ENCODE measurements around the gene HSPA4L. TPM values are rescaled to one million over a fixed set of nuclear protein-coding genes. Genes with fewer than 3 reads are reported as not detected.
A peak's percentile ranks its signal among the peaks of the same experiment; 100 is the strongest.

Gene HSPA4L
- total RNA-seq: 35.5 TPM

DNA sequence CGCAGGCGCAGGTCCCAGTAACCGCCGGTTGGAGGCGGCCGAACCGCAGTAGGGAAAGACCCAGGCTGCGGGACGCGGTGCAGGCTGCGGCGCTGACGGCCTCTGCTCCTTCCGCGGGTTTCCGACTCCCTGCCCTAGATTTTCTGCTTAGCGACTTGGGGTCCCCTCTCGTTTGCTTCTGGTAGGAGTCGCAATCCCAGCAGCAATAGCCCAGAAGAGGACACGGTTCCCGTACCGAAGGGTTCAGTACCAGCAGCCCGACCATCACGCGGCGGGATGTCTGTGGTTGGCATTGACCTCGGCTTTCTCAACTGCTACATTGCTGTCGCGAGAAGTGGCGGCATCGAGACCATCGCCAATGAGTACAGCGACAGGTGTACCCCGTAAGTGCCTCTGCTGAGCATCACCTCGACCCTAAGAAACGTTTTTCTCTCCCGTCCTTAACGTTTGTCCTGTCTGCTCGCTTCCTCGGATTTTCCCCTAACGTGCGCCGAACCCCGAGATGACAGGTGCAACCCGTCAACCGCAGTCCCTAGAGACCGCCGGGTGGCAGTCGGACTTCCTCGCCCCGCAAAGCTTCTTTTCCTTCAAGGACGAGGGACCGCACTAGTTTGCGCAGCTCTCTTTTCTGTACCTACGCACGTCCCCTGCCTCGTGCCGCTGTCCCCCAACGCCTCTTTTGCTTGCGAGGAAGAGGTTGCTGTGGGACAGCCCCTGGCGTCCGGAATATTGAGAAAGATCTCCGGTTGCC lies at the start of gene HSPA4L:
Gene HSPA4L, plus strand, starts transcription at position 48 of the 751 bp plus-strand sequence. Its CDS starts 229 bp downstream, at position 277.
- ATAC-seq: peak; percentile 90

DNA sequence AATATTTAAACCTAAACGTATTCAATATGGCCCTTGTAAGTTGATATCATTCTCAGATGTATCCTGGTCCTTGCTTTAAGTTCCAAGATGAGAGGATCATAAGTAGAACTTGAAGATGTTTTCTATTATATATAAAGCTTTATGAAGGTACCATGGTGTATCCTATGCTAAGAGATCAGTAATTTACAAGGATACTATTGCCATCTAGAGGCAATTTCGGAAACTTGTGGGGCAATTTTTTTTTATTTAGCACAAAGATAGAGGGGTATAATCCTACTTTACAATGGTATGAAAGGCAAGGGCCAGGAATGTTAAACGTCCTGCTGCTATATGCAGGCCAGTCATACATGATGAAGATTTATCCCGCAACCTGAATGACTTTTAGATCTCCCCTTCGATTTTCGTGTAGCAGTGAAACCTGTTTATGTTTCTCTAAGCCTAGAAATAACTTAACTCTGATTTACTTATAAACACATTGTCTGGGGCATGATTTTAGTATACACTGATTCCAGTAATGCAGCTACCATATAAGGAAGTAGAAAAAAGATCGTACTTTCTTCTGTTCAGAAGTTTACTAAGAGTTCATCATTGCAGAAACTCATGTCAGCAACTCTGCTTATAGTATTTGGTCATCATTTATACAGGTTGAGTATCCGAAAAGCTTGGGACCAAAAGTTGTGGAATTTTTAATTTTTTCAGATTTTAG lies 49.3 kb upstream of the HSPA4L start:
- peak; percentile 55 for ATAC-seq

DNA sequence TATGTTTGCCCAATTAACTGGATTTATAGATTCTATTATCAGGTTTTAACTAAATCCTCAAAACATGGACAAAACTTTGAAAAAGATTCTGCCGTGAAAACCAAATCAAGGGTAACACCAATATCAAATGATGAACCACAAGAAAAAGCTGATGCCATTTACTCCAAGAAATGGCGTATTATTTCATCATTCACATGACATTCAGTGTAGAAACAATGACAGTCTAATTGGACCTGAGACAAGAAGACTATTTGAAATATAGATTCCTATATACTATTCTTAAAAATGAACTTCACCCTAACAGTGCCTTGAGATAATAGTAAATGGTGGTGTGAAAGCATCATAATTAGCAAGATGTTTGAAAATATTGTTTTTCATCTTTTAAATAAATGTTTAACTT lies 47.1 kb upstream of the HSPA4L start:
- ATAC-seq: no peak

DNA sequence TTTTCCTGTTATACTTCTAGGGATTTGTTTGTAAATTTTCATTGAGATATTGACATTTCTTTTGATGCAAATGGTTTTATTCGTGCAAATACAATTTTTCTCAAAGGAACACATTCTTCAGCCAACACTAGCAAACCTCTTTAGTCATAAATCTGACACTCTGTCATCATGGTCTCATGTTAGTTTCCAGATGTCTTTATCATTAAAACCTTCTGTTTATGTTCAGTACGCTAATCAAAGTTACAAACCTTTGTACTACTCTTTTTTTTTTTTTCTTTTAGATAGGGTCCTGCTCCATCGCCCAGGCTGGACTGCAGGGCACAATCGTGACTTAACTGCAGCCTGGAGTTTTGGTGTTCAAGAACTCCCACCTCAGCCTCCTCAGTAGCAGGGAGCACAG lies 44.8 kb upstream of the HSPA4L start:
- no peak for ATAC-seq

DNA sequence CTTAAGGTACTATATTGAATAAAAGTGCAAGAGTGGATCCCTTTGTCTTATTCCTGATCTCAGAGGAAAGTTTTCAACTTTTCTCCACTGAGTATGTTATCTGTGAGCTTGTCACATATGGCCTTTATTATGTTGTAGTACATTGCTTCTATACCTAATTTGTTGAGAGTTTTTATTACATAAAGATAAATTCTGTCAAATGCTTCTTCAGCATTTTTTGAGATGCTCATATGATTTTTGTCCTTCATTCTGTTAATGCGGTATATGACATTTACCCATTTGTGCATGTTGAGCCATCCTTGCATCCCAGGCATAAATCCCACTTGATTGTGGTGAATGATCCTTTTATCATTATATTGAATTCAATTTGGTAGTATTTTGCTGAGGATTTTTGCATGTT lies 40.9 kb upstream of the HSPA4L start:
- no peak for ATAC-seq

DNA sequence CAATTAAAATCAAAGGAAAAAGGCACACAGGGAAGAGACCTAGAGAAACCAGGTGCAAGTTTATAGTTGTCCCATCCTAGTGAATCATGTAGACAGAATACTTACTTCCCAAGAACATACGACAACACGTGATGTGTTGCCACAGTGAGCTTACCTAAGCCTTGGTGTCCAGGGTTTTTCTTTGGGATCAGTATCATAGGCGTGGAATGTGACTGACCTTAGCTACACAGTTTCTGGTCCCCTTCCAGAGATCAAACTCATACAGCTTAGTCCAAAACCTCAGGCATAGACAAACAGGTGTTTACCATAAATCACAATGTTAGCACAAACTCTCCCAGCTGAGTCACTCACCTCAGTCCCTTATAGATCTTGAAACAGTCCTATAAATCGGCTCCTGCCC lies 34.2 kb upstream of the HSPA4L start:
- no peak for ATAC-seq

DNA sequence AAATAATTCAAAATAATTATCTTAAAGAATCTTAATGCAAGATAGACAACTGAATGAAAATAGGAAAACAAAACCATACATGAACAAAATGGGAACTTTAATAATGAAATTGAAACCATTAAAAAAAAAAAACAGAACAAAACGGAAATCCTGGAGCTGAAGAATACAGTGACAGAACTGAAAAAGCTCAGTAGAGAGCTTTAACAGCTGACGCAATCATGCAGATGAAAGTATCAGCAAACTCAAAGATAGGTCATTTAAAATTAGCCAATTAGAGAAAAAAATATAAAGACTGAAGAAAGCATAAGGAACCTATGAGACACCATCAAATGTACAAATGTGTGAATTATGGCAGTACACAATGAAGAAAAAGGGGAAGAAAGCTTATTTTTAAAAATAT lies 33.2 kb upstream of the HSPA4L start:
- no peak for ATAC-seq

DNA sequence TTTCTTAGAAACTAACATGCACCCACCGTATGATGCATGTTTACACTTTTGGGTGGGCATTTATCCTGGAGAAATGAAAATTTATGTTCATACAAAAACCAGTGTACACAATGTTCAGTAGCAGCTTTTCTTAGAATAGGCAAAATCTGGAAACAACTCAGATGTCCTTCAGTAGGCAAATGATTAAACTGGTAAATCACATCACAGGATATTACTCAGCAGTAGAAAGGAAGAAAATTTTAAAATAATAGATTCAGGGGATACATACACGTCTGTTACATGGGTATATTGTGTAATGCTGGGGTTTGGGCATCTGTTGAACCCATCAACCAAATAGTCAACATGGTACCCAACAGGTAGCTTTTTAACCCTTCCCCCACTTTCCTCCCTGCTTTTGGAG lies 25.2 kb upstream of the HSPA4L start:
- ATAC-seq: no peak

DNA sequence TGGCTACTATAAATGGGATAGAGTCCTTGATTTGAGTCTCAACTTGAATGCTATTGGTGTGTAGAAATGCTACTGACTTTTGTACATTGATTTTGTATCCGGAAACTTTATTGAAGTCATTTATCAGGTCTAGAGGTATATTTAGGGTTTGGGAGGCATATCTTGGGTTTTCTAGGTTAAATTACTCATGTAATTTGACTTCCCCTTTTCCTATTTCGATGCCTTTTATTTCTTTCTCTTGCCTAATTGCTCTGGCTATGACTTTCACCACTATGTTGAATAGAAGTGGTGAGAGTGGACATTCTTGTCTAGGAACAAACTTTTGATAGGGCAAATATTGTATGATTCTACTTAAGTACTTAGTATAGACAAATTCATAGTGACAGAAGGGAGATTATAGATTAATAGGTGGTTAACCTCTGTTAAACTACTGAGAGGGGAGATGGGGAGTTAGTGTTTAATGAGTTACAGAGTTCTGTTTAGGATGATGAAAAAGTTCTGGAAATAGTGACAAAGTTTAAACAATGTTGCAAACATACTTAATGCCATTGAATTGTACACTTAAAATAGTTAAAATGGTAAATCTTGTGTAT lies 22.8 kb upstream of the HSPA4L start:
- no peak for ATAC-seq

DNA sequence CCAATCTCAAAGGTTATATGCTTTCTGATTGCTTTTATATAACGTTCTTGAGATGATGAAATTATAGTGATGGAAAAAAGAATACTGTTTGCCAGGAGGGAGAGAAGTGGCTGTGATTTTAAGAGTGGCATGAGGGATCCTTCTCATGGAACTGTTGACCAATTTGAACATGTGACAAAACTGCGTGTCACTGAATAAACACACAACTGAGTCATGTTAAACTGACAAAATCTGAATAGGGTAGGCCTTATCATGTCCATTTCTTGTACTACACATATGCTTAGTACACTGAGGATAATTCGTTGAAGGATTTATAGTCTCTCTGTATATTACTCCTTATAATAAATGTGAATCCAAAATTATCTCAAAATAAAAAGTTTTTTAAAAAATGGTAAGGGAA lies 22.2 kb upstream of the HSPA4L start:
- peak; percentile 31 for ATAC-seq

DNA sequence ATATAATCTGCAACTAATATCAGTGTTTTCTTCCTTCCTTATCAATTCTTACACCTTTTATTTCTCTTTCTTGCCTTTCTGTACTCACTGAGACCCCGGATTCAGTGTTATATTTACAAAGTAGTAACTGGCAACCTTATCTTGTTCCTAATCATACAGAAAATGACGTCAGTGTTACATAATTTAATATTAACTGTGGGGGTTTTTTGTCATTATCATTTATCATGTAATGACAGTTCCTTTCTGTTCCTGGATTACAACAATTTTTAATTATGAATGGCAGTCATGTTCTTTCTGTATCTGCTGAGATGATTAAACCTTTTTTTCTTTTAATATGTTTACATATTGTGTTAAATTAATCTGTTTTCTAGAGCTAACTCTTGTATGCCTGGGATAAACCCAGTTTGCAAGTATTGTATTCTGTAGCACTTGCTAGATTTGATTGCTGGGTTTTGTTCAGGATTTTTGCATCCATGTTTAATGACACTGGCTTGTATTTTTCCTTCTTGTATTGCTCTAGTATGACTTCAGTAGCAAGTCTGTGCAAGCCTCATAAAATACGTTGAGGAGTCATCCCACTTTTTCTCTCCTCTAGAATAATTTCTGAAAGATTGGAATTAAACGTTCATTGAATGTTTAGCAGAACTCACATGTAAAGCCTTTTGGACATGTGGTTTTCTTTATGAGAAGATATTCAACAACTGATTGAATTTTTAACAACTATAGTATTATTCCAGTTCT lies 10.4 kb upstream of the HSPA4L start:
- ATAC-seq: no peak

DNA sequence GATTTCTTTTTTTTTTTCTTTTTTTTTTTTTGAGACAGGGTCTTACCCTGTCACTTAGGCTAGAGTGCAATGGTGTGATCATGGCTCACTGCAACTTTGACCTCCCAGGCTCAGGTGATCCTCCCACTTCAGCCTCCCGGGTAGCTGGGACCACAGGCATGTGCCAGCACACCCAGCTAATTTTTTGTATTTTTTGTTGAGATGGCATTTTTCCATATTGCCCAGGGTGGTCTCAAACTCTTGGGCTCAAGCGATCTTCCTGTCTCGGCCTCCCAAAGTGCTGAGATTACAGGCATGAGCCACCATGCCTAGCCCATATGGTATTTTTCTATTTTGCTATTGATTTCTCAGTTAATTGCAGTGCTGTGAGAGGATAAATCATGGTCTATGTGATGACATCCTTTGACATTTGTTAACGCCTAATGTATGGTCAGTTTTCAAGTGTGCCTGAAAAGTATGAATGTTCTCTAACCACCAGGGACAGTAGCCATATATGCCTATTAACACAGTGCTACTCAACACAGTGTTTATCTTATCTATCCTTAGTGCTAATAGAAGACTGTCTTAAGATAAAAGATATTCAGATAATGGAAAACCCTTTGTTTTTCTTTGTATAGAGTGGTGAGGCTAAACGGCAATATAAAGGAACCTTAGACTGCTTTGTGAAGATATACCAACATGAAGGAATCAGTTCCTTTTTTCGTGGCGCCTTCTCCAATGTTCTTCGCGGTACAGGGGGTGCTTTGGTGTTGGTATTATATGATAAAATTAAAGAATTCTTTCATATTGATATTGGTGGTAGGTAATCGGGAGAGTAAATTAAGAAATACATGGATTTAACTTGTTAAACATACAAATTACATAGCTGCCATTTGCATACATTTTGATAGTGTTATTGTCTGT lies 9.1 kb upstream of the HSPA4L start:
- no peak for ATAC-seq

DNA sequence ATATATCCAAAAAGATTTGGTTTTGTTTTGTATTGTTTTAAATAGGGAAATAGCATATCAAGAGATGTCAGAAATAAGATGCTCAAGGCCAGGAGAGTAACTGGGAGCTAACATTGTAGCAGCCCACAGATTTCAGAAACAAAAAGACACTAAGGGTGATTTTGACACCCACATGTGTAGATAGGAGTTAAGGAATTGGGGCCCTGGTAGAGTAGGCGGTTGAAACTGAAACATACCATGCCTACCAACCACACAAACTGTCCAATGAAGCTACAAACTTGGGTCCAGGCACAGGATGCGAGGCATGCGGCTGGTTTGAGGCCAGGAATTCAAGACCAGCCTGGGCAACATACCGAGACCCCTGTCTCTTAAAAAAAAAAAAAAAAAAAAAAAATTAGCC lies 6.3 kb upstream of the HSPA4L start:
- no peak for ATAC-seq

DNA sequence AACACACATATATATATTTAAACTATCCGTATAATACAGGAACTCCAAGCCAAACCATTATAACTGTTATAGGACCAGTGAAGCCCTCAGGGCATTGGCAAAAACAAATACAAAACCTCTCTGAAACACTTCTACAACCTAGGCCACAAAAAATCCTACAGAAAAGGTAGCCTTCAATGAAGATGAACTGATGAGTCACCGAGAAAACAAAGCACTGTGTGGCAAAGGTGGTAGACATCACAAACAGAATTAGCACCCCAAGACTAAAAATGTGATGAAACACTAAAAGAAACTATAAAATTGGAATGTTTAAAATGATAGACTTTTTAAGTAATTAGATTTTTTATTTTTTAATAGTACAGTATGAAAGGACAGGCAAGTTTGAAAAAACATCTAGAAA lies 5.5 kb upstream of the HSPA4L start:
- ATAC-seq: no peak

DNA sequence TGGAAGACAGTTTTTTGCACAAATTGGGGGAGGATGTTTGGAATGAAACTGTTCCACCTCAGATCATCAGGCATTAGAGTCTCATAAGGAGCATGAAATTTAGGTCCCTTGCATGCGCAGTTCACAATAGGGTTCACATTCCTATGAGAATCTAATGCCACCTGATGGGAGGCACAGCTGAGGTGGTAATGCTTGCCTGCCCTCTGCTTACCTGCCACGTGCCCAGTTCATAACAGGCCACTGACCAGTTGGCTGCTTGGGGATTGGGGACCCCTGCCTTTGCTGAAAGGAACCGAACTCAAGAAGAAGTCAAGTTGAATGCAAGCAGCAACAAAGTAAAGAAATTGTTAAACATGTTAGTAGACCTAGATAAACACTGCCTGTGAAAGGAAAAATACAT lies 4.6 kb upstream of the HSPA4L start:
- ATAC-seq: no peak

DNA sequence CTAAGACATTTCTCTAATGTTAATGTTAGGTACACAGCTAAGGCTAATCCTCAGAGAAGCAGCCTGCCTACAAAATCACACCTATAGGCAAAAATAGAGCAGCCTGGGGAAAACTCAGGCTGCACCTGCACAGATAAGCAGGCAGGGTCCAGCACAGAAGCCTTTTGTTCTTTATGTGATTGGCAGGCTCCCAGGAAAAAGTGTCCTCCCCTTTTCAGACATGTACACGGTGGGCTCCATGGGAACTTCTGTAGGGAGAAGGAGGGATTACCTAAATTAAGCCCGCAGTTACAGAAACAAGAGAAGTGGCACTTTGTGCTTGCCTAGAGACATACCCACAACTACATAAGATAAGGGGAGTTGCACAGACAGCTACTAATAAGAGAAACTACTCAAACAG lies 4.0 kb upstream of the HSPA4L start:
- ATAC-seq: no peak

DNA sequence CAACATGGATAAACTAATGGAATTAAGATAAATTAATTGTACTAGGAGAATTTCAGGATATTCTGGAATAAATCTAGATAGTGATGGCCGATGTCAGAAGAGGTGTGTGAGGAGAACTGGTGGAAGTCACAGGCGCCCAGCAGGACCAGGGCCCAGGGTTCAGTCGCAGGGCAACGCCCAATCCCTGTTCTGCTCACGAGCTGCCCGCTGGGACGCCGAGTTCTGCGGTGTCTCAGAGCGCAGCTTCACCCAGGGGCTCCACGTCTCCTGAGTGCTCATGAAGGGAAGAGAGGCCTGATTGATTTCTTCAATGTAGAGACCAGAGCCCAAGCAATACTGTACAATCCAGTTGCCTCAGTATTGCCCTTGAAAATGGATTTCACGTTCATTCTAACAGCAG lies 1.5 kb upstream of the HSPA4L start:
- no peak for ATAC-seq

DNA sequence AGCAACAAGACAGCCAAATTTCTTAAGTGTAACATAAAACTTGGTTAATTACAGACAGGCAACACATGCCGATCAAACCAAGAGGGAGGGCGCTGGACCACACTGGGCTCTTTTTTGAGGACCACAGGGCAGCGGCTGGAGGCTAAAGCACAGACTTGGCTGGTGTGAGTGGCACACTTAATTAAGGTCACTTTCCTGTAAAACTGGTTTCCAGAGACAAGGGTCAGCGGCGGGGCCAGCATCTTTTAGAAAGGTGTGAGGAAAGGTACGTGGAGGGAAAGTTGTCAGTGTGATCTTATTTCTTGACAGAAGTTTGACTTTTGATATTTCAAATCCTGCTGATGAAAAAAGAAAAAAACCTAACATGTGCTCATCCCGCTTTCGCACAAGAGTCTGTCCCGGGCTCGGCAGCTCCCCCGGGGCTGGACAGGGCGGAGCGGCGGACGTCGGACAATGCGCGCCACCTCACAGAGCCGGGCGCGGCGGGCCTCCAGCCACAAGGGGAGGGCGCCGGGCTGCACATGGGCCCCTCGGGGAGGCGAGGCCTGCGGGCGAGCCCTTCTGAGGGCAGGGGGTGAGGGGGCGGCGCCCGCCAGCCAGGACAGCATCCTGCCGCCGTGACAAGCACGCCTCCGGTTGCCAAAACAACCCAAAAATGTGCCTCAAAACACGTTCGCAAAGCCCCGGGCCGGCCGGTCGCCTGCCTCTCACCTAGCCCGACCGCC lies 660 bp upstream of the HSPA4L start:
- ATAC-seq: peak; percentile 31

DNA sequence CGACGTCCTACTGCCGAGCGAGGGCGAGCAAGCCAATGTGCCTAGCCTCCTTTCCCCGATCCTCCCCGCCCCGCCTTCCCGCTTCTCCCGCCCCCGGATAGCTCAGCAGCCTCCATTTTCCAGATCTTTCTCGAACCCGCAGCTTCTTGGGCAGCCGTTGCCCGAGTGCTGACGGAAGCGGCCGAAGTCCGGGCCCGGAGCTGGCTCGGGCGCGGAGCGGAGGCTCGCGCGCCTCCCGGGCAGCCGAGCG lies 172 bp upstream of the HSPA4L start:
- no peak for ATAC-seq

DNA sequence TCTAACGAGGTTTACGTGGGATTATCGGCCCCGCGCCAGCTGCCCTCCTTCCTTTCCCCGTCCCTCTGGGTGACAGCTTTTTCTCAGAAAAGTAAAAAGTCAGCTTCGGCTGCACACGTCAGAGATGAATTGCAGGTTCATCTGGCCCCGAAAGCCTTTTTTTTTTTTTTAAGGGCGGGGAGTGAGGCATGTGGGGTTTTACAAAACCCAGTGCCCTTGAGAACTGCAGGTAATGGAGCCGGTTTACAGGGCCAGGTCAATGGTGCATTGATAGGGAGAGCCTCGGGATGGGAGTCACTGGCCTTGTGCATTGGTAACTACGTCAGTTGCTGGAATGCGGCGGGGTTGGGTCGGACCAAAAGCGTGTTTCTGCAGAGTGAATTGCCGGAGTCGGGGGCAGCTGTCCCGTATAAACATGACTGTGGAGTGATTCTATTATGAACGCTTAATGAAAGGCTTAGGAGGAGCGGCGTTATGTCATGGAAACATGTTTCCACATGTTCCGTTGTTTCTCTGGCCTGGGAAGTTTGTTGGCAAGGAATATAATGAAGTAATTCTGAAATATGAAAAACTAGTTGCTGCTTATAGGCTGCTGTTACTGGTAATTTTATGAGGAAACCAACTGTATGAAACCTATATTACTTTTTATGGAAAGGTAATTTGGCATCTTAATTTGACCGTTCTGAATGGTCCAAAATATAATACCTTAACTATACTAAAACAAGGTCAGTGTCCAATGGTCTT lies 1.1 kb downstream of the HSPA4L start:
- ATAC-seq: peak; percentile 92

Data from esophagus mucosa (tissue), 1 donor.